Activated CD4-positive, alpha-beta T cell treated with anti-CD3 and anti-CD28 coated beads, Interleukin-2, amount 50 U/mL, for 24 hours (primary cell): ENCODE measurements around the gene PRX.
"Not testable (repeated sequence)": the region's sequence is repeated elsewhere in the genome, so short reads cannot be mapped to it uniquely, and the experiment has no call there.

ENCODE experiments used
- DNase-seq, 2 donors: peaks; one replicate each; pipeline ENCODE4 v3.0.0-alpha.2; 2020; ENCODE audit warnings: low read depth in 1 of 2, low spot score in 1 of 2

PRX gene, protein sequence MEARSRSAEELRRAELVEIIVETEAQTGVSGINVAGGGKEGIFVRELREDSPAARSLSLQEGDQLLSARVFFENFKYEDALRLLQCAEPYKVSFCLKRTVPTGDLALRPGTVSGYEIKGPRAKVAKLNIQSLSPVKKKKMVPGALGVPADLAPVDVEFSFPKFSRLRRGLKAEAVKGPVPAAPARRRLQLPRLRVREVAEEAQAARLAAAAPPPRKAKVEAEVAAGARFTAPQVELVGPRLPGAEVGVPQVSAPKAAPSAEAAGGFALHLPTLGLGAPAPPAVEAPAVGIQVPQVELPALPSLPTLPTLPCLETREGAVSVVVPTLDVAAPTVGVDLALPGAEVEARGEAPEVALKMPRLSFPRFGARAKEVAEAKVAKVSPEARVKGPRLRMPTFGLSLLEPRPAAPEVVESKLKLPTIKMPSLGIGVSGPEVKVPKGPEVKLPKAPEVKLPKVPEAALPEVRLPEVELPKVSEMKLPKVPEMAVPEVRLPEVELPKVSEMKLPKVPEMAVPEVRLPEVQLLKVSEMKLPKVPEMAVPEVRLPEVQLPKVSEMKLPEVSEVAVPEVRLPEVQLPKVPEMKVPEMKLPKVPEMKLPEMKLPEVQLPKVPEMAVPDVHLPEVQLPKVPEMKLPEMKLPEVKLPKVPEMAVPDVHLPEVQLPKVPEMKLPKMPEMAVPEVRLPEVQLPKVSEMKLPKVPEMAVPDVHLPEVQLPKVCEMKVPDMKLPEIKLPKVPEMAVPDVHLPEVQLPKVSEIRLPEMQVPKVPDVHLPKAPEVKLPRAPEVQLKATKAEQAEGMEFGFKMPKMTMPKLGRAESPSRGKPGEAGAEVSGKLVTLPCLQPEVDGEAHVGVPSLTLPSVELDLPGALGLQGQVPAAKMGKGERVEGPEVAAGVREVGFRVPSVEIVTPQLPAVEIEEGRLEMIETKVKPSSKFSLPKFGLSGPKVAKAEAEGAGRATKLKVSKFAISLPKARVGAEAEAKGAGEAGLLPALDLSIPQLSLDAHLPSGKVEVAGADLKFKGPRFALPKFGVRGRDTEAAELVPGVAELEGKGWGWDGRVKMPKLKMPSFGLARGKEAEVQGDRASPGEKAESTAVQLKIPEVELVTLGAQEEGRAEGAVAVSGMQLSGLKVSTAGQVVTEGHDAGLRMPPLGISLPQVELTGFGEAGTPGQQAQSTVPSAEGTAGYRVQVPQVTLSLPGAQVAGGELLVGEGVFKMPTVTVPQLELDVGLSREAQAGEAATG (N-terminal part only)

DNA sequence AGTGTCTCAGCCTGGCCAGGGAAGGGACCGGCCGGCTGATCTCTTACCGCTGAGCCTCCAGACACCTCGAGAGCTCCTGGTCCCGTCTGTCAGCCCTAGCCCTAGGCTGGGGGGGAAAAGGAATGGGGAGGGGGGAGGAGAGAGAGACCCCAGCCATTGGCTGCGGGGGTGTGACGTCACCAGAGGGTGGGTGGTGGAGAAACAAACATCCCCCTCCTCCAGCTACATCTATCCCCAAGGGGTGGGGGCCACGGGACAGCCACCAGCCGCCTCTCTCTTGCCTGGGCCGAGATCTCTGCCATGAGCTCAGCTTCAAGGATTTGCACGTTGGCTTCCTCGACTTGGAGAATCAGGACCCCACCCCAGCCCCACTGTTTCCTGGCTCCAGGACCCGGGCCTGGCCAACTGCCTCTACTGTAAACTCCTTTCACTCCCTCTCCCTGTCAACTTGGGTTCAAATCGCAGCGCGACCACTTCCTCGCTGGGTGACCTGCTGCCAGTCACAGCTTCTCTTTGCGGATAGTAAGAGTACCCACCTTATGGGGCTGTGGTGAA lies at the start of gene PRX:
TSS of gene PRX (minus strand) at position 88 of the 555 bp plus-strand sequence. CDS start 5,446 bp downstream, outside the sequence.
- DNase-seq = no peak

- no peak for DNase-seq
Observed at GRCh38 chr19:40461669-40462221, 48.6 kb upstream of the PRX start.

DNA sequence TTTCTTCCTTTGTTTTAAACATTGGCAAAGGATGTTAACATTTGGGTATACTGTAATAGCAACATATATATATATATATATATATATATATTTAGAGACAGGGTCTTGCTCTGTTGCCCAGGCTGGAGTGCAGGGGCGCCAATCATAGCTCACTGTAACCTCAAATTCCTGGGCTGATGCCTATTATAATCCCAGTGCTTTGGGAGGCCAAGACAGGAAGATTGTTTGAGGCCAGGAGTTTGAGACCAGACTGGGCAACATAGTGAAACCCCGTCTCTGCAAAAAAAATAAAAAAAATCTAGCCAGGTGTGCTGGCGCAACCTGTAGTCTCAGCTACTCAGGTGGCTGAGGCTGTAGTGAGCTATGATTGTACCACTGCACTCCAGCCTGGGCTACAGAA lies 47.0 kb upstream of the PRX start:
- no peak for DNase-seq

DNA sequence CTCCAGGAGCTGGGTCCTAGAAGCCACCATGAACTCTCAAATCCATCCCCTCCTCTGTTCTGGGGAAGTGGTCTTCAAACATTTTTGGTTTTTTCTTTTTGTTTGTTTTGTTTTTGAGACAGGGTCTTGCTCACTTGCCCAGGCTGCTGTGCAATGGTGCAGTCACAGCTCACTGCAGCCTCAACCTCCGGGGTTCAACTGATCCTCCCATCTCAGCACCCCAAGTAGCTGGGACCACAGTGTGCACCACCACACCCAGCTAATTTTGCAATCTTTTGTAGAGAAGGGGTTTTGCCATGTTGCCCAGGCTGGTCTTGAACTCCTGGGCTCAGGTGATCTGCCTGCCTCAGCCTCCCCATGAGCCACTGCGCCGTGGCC lies 45.4 kb upstream of the PRX start:
- no peak for DNase-seq

DNA sequence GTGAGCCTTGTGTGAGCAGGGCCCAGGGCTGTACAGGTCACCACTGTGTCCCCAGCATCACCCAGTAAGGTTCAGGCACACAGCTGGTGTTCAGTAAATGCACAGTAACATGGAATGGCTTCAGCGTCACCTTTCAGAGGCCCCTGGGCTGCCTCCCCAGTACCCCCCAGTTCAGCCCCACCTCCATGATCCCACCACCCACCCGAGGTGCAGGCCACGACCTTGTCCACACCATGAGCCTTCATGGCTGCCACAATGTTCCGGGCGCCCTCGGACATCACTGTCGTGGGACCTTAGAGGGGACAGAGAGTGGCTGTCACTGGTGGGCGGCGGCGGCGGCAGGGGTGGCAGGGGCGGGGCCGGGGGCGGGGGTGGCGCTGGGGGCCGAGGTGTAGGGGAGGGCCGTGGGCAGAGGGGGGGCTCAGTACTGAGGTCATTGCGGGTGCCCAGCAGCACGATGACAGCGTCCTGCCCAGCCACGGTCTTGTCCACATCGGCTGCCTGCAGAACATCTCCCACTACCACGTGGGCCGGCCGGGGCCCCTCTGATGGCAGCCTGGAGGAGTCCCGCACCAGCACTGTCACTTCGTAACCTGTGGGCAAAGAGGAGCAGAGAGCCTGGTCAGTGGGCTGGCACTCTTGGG lies 44.9 kb upstream of the PRX start:
- no peak for DNase-seq

GRCh38 chr19:40457048-40457447 lies 43.9 kb upstream of the PRX start:
- DNase-seq = no peak

DNA sequence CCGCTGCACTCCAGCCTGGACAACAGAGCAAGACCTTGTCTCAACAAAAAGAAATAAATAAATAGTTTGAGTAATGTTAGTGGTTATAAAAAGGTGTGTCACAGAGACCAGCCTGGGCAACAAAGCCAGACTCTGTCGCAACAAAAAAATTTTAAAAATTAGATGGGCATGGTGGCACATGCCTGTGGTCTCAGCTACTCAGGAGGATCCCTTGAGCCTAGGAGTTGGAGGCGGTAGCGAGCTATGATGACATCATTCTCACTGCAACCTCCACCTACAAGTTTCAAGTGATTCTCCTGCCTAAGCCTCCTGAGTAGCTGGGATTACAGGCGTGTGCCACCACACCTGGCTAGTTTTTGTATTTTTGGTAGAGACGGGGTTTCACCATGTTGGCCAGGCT lies 40.8 kb upstream of the PRX start:
- not testable (repeated sequence) for DNase-seq

- DNase-seq = no peak
Observed at GRCh38 chr19:40453151-40453735, 40.1 kb upstream of the PRX start.

GRCh38 chr19:40452016-40452415 lies 38.8 kb upstream of the PRX start:
- no peak for DNase-seq

DNA sequence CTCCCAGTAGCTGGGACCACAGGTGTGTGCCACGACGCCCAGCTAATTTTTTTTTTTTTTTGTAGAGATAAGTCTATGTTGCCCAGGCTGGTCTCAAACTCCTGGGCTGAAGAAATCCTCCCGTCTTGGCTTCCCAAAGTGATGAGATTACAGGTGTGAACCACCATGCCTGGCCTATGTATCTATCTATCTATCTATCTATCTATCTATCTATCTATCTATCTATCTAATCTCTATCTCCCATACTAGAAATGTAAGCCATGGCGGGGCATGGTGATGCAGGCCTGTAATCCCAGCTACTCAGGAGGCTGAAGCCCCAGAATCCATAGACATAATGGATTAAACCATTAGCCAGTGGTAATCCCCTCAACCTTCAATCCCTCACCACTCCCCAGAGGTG lies 37.5 kb upstream of the PRX start:
- DNase-seq = no peak

GRCh38 chr19:40449506-40449905 lies 36.3 kb upstream of the PRX start:
- DNase-seq = no peak

GRCh38 chr19:40446263-40446784 lies 33.1 kb upstream of the PRX start:
- DNase-seq = no peak

DNA sequence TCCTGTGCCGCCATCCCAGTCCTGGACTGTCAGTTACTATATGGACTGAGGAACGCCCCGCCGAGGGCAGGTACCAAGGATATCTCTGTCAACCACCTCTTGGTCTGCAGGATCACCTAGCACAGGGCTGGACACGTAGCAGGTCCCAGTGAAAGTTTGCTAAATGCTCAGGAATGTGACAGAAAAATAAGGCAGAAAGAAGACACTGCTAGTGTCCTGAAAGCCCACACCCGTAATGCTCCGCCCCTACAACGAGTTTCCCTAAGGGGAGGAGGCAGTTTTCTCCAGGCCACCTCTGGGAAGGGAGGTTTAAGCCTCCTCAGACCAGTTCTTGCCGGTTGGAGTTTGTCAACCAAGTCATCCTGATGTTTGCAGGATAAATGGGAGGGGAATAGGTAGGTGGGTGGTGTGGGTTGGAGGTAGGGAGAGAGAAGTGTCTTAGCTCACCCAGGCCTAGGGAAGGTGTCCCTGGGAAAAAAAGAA lies 32.6 kb upstream of the PRX start:
- DNase-seq = no peak

DNA sequence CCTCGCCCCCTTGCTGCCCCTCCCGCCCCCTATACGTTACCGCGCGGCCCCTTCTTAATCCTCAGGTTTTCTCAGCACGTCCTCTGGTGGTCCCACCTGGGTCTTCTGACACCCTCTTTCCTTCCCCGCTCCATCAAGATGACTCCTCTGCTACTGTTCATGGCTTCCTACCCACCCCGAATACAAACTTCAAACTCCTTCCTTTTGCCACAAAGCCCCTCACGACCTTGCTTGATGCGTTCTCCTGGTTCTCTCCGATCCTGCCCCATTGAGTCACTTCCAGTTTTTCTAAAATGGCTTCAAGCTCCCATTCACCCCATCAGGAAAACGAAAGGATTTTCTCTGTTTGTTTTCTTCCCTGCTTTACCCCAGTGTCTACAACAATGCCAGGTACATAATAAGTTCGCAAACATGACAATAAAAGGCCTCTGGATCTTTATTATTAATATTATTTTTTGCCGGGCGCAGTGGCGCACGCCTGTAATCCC lies 31.7 kb upstream of the PRX start:
- no peak for DNase-seq

GRCh38 chr19:40444000-40444824 lies 31.0 kb upstream of the PRX start, which contains the start of gene SERTAD3:
Gene SERTAD3 (minus strand): TSS chr19:40444335. CDS start chr19:40442080, 2,255 bp downstream.
- peak; percentile 94 to 95 for DNase-seq

GRCh38 chr19:40443131-40443999 lies 30.2 kb upstream of the PRX start:
- peak; percentile 93 to 98 for DNase-seq

- DNase-seq = no peak
Observed at GRCh38 chr19:40442328-40443130, 29.4 kb upstream of the PRX start.
